Pancreas (tissue), 10 donors: Measurements from ENCODE around the gene TCERG1L. TPM values are rescaled to one million over a fixed set of nuclear protein-coding genes. Genes with fewer than 3 reads are reported as not detected.

Source experiments
- ATAC-seq, 4 donors: fragments of 200-7000 bp; cut with Tn5 transposase; one replicate each; pipeline versions ENCODE4 v1.8.0 to v1.9.1; 2020; ENCODE audit warnings: mild to moderate bottlenecking in 4 of 4, moderate library complexity in 4 of 4
- DNase-seq, 6 donors: peaks; one replicate each; pipeline ENCODE4 v3.0.0-alpha.2; 2020
- FAIRE-seq: peaks from 2 replicates; lab custom pipeline; 2012; peaks lifted over from hg19 to GRCh38; lab: Jason Lieb, UNC
- H3K27ac ChIP-seq, 4 donors: fragments of 200-600 bp; sonication (generic); 1 replicate in 3 of 4; 2 replicates in 1 of 4; pipeline versions ENCODE4 v1.5.0 to v1.8.0; 2020
- H3K27me3 ChIP-seq, 4 donors: fragments of 200-600 bp; one replicate each; pipeline ENCODE4 v1.8.0; 2021
- H3K36me3 ChIP-seq, 3 donors: fragments of 200-600 bp; sonication (generic) in 1 of 3; one replicate each; pipeline versions ENCODE4 v1.5.0 to v1.8.0; 2020 to 2021
- H3K4me1 ChIP-seq, 3 donors: fragments of 200-600 bp; one replicate each; pipeline ENCODE4 v1.8.0; 2021
- H3K4me3 ChIP-seq, 4 donors: fragments of 200-600 bp; sonication (generic) in 2 of 4; one replicate each; pipeline versions ENCODE4 v1.5.0 to v1.8.0; 2020 to 2021
- H3K9me3 ChIP-seq, 4 donors: fragments of 200-600 bp; one replicate each; pipeline ENCODE4 v1.8.0; 2021
- WGBS, 2 donors: extraction: QIAGEN DNeasy Blood & Tissue Kit; methylation state at CpG; one replicate each; pipeline ENCODE4 v1.1.7; 2013; 5-methylcytosine and 5-hydroxymethylcytosine counted together
- intact Hi-C, 3 donors: fragments of 100-400 bp; cut with DNase I; formaldehyde crosslinking; loops; one replicate each; pipeline versions ENCODE4 v1.11.1 to v1.14.2; 2022
- polyA plus RNA-seq, 2 donors: library from polyadenylated mRNA; stranded (reverse); fragments of 200-250 nt; gene quantifications; one replicate each; pipeline ENCODE4 v1.2.3, GENCODE V29; 2013
- total RNA-seq, 6 donors: library from RNA; stranded (reverse); fragmentation: NEBNext Ultra II Directional in 4 of 6; extraction: Animal tissue kit (Norgen Biotek cat#: 25700) in 4 of 6; gene quantifications; one replicate each; pipeline versions ENCODE4 v1.2.1 to v1.2.4, GENCODE V29; 2021 to 2023
- TF ChIP-seq, protein P1 (sequence below), 4 donors: fragments of 200-600 bp; sonication (generic) in 3 of 4; IDR thresholded peaks; one replicate each; pipeline versions ENCODE4 v1.5.0 to v1.8.0; 2021; ENCODE audit warnings: antibody characterized with exemption in 4 of 4
- donor health status: healthy with polysubstance abuse.
- donor health status: DM: no; HTN: no; CAD: no; lungs with moderate emphysema.
- donor health status: DM: no; HTN: no; CAD: no.
- donor health status: control.
- donor health status: control.
- donor health status: Bipolar disorder and iron deficiency.
- donor health status: DM: yes; HTN: yes; CAD: no.
- donor health status: DM: no; HTN: no; CAD: no.
- donor health status: DM: no; HTN: no; CAD: no.
- donor health status: DM: yes; HTN: yes; CAD: no.

TCERG1L gene
- total and polyA plus RNA-seq, 8 donors = 0.09 to 1.9 (median 0.40) TPM

DNA sequence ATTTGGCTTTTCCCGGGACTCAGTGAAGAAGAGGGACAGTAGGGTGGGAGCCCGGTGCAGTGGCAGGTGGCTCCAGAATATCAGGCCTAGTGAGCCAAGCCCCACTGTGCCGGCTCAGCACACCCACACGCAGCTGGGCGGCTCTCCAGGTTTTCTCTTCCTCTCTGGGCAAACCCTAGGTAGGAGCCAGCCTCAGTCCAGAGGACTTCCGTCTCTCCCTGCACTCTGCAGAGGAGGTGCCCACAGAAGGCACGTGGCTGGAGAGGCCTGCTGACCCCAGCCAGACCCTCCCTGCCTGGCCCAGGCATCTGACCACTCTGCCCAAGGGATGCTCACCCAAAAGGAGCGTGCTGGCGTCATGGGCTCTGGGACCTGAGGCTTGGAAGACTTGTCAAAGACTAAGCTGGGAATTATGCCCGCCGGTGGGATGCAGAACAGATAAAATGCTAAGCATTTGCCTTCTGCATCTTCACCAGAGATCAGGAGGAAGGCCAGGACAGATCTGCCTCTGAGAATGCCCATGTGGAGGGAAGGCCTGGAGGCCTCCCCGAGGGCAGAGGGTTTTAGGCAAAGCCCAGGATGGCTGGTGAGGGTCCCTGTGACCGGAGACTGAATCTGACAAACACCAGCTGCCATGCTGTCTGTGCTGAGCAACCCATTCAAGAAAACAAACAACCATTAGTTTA lies 40.2 kb downstream of the TCERG1L start:
- intact Hi-C loops = no loop called here
- Histone ChIP-seq H3K9me3 (no peaks in the 10 kb centered on the region), H3K27ac (no peak overlapping the region), H3K36me3 (no peaks in the 10 kb centered on the region), H3K27me3 (no peaks in the 10 kb centered on the region), H3K4me1 (no peaks in the 10 kb centered on the region), H3K4me3 (no peak overlapping the region)
- ATAC-seq = peak in 2 of 4 donors; percentile 25 to 34
- no peak for FAIRE-seq
- DNase-seq = no peak
- TF ChIP-seq, protein P1, sequence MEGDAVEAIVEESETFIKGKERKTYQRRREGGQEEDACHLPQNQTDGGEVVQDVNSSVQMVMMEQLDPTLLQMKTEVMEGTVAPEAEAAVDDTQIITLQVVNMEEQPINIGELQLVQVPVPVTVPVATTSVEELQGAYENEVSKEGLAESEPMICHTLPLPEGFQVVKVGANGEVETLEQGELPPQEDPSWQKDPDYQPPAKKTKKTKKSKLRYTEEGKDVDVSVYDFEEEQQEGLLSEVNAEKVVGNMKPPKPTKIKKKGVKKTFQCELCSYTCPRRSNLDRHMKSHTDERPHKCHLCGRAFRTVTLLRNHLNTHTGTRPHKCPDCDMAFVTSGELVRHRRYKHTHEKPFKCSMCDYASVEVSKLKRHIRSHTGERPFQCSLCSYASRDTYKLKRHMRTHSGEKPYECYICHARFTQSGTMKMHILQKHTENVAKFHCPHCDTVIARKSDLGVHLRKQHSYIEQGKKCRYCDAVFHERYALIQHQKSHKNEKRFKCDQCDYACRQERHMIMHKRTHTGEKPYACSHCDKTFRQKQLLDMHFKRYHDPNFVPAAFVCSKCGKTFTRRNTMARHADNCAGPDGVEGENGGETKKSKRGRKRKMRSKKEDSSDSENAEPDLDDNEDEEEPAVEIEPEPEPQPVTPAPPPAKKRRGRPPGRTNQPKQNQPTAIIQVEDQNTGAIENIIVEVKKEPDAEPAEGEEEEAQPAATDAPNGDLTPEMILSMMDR (IDR thresholded peaks at IDR 0.05) = no peak
- 52 to 65% methylated on average over 13 of the region's 13 CpGs for WGBS, 2 donors

DNA sequence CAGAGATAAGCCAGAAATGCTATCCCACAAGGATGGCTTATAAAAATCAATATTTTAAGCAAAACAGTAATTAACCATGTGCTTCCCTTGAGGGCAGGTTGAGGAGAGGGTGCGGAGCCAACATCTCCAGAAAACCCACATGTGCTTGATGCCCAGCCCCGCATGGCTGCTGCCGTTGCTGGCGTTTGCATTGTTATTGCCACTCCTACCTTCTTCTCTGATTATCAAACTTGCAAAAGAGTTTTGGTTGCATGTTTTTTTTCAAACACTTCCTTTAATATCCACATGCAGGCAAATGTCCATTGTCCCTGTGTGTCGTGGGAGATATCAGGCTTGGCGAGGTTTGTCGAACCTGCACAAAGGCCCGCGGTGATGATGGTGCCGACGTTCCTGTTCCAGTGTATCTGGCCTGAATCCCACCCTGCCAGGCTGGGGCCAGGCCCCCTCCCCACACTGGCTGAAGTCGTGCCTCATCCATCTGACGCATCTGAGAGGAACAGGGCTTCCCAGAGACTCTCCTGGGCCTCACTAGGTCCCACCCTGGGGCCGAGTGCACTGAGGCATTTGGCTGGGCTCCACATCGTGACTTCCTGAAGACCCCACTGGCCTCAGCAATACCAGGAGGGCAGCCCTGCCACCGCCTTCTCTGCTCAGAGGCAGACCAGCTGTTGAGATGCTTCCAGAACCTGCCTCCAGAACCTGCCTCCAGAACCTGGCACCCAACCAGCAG lies 40.9 kb downstream of the TCERG1L start:
- Histone ChIP-seq H3K4me1 (no peaks in the 10 kb centered on the region), H3K27ac (no peak overlapping the region), H3K9me3 (no peaks in the 10 kb centered on the region), H3K36me3 (no peaks in the 10 kb centered on the region), H3K4me3 (no peak overlapping the region), H3K27me3 (no peaks in the 10 kb centered on the region)
- no peak for DNase-seq
- no peak for FAIRE-seq
- ATAC-seq = no peak
- intact Hi-C loops = no loop called here
- TF ChIP-seq, protein P1 (IDR thresholded peaks at IDR 0.05) = no peak
- 38 to 51% methylated on average over 16 of the region's 16 CpGs for WGBS, 2 donors

DNA sequence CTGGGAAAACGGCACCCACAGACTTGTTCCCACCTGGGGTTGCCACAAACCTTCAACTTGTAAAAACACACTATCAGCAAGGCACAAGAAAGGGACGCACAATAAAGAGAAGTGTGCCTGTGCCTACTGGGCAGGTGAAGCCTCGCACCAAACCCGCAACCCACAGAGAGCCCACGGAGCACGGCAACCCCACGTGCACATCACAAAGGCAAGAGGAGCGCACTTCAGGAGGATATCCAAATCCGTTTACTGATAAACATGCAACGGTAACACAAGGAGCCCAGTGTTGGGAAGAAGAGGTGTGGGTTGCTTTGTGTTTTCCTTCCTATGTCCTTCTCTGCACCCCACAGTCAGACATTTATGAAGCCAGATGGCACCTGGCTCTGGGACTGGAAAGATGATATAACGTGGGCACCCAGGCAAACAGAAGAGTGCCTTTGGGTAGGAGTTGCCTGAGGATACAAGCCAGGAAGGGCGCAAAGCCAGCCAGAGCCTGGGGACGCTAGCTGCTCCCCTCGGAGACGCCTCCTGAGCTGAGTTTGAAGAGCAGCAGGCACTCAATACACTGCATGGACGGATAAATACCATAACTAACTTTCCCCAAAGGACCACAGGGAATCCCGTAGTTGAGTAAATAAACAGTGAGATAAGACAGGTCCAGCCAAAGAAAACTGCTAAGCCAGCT lies 41.6 kb downstream of the TCERG1L start:
- no peaks in the 10 kb centered on the region for H3K27me3 ChIP-seq
- DNase-seq (no peak), FAIRE-seq (no peak), ATAC-seq (peak in 1 of 4 donors; percentile 26)
- no peaks in the 10 kb centered on the region for H3K9me3 ChIP-seq
- H3K36me3 ChIP-seq = no peaks in the 10 kb centered on the region
- TF ChIP-seq, protein P1 (IDR thresholded peaks at IDR 0.05) = no peak
- H3K27ac ChIP-seq = no peak overlapping the region
- WGBS, 2 donors = 24 to 30% methylated on average over 17 of the region's 17 CpGs
- no peak overlapping the region for H3K4me3 ChIP-seq
- intact Hi-C loops = no loop called here
- H3K4me1 ChIP-seq = no peaks in the 10 kb centered on the region

DNA sequence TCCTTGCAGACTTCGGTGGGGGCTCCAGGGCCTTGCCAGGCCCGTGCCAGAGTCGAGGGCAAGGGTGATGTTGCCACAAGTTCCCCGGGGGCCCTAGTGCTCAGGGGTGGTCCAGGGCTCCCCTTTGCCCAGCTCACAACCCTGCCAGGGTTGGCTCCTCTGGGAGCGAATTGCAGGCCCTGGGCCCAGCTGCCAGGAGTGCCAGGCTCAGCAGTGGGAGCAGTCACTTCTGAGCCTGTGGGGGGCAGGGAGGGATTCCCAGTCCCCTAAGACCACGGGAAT lies 43.8 kb downstream of the TCERG1L start:
- Histone ChIP-seq H3K4me1 (no peaks in the 10 kb centered on the region), H3K4me3 (no peak overlapping the region), H3K9me3 (no peaks in the 10 kb centered on the region), H3K36me3 (no peaks in the 10 kb centered on the region), H3K27me3 (no peaks in the 10 kb centered on the region), H3K27ac (no peak overlapping the region)
- ATAC-seq (no peak), DNase-seq (no peak), FAIRE-seq (no peak)
- intact Hi-C loops = no loop called here
- 63 to 88% methylated on average over 5 to 6 of the region's 6 CpGs for WGBS, 2 donors
- TF ChIP-seq, protein P1 (IDR thresholded peaks at IDR 0.05) = no peak
